Measurements from ENCODE around the gene SIAH1.

GRCh38 chr16:48318630-48319029 lies 66.6 kb downstream of the SIAH1 start:
- TF ChIP-seq, protein P1, sequence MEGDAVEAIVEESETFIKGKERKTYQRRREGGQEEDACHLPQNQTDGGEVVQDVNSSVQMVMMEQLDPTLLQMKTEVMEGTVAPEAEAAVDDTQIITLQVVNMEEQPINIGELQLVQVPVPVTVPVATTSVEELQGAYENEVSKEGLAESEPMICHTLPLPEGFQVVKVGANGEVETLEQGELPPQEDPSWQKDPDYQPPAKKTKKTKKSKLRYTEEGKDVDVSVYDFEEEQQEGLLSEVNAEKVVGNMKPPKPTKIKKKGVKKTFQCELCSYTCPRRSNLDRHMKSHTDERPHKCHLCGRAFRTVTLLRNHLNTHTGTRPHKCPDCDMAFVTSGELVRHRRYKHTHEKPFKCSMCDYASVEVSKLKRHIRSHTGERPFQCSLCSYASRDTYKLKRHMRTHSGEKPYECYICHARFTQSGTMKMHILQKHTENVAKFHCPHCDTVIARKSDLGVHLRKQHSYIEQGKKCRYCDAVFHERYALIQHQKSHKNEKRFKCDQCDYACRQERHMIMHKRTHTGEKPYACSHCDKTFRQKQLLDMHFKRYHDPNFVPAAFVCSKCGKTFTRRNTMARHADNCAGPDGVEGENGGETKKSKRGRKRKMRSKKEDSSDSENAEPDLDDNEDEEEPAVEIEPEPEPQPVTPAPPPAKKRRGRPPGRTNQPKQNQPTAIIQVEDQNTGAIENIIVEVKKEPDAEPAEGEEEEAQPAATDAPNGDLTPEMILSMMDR (conservative IDR thresholded peaks at IDR 0.05; ENCODE audit: low read depth, low read length) = no peak
- no peak for TF ChIP-seq EZH2 (IDR thresholded peaks at IDR 0.05; ENCODE audit: borderline replicate concordance, low read depth, low read length, poor library complexity, severe bottlenecking)

Measured in A673 (cell line).